GM18907 (cell line): Measurements from ENCODE around the gene STRN4.
A peak's percentile ranks its signal among the peaks of the same experiment; 100 is the strongest.

Source experiments
- ATAC-seq: cut with Tn5 transposase; IDR thresholded peaks from one replicate; pipeline ENCODE4 v1.9.1; 2021; ENCODE audit warnings: mild to moderate bottlenecking, moderate library complexity; ENCODE audit not compliant: unreplicated experiment

The STRN4 gene

GRCh38 chr19:46726971-46727501 is 19.2 kb downstream of the STRN4 start:
- no peak for ATAC-seq

DNA sequence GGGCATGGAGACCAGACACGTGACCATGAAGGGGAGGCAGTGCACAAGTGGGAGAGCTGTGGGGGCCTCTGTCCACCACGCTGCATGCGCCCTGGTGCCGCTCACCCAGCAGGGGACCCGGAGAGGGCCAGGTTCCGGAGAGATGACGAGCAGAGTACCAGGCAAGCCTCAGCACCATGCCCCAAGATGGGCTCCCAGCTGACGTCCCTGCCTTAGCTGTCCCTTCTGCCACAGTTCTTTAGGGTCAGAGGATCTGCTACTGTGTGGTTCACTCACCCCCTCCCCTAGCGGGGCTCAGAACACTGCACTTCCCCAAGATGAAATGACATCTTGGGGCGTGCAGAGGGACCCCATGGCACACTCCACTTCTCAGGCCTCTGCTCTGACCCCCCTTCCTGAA is 19.7 kb downstream of the STRN4 start:
- no peak for ATAC-seq

GRCh38 chr19:46725859-46726393 is 20.3 kb downstream of the STRN4 start:
- no peak for ATAC-seq

- ATAC-seq, result no peak
These were observed 21.0 kb downstream of the STRN4 start for GRCh38 chr19:46725036-46725820.

- ATAC-seq, result no peak
These were observed 21.8 kb downstream of the STRN4 start for GRCh38 chr19:46724468-46724867.

GRCh38 chr19:46723471-46723870 is 22.8 kb downstream of the STRN4 start:
- no peak for ATAC-seq

DNA sequence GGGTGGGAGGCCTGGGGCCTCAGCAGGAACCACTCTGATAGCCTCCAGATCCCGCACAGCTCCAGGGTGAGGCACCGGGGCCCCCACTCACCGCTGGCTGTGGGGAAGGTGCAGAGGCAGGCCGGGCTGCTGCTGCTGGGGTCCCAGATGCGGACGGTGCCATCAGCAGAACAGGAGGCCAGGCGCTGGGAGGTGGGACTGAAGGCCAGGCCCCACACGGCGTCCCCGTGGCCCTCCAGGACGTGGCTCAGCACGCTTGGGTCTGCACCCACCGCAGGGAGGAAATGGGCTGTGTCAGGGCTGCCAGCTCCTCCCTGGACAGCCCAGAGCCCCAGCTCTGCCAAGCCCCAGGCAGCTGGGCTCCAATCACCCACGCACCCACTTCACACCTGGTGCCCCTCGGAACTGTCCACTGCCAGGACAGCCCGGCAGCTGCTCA is 23.2 kb downstream of the STRN4 start:
- ATAC-seq, result no peak

DNA sequence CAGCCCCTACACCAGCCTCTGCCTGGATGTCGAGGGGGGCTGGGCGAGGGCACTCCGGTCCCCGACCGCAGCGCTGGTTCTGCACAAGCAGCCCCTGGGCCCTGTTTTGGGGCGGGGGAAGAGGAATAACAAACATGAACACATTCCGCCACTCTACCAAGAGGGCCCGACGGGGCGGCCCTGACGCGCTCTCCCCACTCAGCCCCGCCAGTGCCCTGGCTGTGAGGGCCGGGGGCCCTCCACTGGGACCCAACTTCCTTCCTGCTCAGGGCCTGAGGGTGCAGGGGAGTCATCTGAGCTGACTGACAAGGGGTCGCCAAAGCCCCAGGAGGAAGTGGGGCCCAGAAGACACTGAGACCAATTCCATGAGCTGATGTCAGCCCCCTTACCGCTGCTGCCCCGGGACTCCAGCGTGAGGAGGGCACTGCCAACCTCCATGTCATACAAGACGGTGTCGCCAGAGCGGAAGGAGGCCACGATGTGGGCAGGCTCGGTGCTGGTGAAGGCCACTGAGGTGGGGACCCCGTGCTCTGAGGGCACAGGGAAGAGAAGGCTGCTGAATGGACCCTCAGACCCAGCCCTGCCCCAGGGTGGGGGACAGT is 23.7 kb downstream of the STRN4 start:
- ATAC-seq, result no peak

- ATAC-seq, result no peak
These were observed 24.3 kb downstream of the STRN4 start for GRCh38 chr19:46722004-46722380.

- ATAC-seq, result no peak
These were observed 24.8 kb downstream of the STRN4 start for GRCh38 chr19:46721269-46722003.

DNA sequence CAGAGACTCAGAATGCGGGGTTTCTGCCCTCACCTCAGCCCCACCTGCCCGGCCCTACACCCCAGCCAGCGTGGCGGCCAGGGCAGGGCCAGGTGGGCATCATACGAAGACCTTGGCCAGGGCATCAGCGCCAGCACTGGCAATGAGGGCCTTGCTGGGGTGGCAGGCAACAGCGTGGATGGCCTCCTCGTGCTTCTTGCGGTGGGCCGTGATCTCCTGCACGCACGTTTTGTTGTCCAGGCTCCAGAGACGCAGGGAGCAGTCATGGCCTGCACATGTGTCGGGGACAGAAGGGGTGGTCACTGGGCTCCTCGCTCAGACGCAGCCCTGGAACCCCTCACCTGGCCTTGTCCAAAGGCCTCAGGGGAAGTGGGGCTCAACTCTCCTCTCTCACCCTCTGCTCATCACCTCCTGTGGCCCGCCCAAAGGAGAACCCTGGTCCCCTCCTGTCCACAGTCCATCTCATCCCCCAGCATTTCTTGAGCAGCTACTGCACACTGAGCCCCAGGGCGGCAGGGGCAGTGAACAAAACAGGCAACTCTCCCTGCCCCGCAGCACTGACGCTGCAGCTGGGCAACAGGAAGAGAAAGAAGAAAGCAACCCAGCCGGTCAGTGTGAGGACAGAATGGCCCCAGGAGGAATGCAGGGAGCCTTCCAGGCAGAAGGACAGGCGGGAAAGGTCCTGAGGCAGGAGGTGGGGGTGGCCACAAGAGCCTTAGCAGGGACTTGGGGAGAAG is 25.6 kb downstream of the STRN4 start:
- no peak for ATAC-seq

DNA sequence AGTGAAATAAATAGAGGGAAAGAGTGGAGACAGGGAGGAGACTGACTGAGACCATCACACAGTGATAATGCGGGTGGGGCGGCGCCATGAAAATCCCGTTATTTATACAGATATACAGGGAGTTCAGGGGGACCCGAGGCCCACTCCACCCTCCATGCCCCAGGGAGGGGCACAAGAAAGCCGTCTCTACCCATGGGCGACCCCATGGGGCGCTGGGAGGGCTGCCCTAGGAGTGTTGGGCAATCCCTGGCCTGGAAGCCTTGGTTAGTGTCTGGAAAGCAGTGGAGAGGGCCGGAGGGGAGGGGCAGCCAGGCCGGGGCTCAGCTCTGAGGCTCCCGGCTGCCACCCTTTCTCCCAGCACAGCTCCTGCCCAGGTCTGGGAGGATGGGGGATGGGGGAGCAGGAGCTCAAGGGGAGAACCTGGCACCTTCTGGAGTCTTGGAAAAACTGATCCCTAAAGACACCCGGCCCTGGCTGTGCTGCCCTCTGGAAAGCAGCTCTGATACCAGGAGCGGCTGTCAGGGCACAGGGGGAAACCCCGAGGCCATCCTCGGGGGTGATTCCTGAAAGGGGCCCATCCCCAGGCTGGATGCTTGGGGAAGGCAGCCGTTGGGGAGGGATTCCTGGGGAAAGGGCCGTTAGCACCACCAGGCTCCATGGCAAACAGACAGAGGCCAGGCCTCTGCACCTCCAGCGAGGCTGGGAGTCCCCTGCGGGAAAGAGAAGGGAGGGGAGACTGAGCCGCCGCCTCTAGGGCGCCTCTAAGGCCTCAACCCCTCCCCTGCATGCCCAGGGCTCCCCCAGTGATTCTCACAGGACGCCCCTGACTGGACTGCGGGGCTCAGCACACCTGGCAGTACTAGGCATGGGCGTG is 26.4 kb downstream of the STRN4 start:
- ATAC-seq, result no peak

DNA sequence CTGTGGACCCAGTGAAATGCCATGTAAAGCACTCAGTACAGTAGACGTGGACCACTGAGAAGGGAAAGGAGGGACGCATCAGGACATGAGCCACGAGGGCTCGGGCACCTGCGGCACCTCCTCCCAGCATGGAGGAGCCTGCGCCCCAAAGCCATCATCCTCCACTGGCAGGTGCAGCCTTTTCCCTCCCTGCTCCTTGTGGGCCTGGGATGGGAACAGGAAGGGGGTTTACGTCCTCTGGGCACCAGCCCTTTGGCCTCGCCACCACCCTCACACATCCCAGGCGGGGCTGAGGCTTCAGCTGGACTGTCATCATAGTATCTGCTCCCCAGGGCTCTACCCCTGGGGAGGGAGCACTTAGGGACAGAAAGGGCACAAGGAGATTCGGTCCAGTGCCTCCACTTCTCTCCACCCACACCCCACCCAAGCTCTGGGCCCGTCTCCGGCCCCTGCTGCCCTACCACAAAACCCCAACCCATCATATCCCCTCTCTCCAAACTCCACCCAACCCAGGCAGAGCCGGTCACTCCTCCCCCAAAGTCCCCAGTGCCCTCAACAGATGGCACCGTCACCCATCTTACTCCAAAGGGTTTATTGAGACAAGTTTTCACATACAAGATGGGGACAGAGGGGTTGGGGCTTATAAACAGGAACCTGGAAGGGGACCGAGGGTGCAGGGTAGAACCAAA is 27.2 kb downstream of the STRN4 start:
- peak; percentile 36 for ATAC-seq

- peak; percentile 28 for ATAC-seq
These were observed 27.9 kb downstream of the STRN4 start for GRCh38 chr19:46718157-46718933.

GRCh38 chr19:46717716-46718143 is 28.5 kb downstream of the STRN4 start:
- ATAC-seq, result no peak

DNA sequence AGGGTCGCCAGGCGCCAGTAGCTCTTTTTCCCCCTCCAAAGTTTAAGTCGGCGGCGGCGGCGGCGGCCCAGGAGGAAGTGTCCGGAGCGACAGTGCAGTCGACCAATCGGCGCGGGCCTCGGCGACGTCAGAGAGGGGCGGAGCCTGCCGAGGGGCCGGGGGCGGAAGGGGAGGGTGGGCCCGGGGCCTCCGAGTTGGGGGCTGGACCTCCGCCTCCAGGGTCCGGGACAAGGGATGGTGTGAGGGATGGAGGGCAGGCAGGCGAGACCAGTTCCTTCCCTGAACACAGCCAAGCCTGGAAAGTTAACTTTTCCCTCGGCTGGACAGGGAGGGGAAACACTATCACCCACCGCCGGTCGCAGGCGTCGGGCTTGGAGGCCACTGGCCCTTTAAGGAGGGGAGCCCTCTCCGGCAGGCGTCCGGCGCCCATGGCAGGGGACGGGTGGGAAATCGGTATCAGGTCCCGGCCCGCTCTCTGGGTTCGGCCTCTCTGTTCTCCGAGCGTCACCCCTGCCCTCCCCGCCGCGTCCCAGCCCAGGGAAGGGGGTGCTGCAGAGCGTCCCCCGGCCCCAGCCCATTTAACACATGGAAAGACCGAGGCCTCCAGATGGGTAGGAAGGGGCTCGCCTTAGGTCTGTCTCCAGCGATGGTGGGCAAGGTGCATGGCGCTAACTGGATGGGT is 29.1 kb downstream of the STRN4 start, which contains the start of gene PRKD2:
Gene PRKD2 (minus strand): TSS at position 81 of the 682 bp plus-strand sequence. CDS start 744 bp downstream, outside the sequence.
- peak; percentile 32 for ATAC-seq

DNA sequence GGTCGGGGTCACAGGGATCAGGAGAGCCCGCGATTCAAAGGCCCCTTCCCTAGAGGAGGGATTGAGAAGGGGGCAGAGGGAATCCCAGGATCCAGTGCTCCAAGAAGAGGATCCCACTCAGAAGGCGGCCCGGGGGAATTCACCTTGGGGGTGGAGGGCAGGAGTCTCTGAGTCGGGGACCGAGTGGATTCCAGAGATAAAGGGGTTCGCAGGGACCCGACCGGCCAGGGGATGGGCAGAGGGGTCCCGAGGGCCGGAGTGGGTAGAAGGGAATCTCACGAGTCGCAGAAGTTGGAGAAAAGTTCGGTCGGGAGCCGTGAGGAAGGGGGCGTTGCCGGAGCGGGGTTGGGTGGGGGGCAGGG is 29.6 kb downstream of the STRN4 start:
- no peak for ATAC-seq
